ENCODE measurements around the gene TXNDC12.

TXNDC12 gene

DNA sequence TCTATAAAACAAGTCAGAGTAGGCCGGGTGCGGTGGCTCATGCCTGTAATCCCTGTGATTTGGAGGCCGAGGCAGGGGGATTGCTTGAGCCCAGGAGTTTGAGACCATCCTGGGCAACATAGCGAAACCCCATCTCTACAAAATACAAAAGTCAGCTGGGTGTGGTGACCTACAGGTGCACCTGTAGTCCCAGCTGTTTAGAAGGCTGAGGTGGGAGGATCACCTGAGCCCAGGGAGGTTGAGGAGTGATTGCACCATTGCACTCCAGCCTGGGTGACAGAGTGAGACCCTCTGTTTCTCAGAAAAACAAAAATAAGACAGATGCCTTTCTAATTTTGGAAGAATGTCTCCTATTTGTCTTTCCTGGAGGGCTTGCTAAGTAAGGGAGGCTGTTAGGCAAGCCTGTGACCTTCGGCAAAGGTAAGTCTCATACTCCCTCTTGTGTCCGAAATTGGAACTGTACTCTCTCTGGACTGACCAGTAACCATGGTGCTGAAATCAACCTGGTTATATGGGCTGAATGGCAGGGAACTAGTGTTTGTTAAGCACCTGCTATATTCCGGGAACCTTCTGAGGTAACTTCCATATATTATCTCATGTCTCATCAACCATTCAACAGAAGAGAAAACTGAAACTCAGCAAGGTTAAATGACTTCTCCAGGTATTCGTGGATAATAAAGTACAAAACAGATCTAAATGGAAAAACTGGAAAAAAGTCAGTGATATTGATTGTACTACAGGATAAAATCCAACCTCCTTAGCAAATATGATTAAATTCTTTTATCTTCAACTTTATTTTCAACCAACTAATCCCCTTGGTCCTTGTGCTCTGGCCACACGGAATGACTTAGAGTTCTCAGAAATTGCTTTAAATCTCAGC, 52.7 kb downstream of the TXNDC12 start:
- TF ChIP-seq, protein P1, sequence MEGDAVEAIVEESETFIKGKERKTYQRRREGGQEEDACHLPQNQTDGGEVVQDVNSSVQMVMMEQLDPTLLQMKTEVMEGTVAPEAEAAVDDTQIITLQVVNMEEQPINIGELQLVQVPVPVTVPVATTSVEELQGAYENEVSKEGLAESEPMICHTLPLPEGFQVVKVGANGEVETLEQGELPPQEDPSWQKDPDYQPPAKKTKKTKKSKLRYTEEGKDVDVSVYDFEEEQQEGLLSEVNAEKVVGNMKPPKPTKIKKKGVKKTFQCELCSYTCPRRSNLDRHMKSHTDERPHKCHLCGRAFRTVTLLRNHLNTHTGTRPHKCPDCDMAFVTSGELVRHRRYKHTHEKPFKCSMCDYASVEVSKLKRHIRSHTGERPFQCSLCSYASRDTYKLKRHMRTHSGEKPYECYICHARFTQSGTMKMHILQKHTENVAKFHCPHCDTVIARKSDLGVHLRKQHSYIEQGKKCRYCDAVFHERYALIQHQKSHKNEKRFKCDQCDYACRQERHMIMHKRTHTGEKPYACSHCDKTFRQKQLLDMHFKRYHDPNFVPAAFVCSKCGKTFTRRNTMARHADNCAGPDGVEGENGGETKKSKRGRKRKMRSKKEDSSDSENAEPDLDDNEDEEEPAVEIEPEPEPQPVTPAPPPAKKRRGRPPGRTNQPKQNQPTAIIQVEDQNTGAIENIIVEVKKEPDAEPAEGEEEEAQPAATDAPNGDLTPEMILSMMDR (IDR thresholded peaks at IDR 0.05; ENCODE audit: low read depth, low read length, missing control alignments) = peak; percentile 91
- peak; percentile 90 for DNase-seq
- H3K4me3 ChIP-seq (ENCODE audit: low read depth, low read length) = no peak overlapping the region
- H3K27me3 ChIP-seq (replicated peaks) = no peaks in the 10 kb centered on the region
- no peak overlapping the region for H3K27ac ChIP-seq
- in situ Hi-C loops (cut with HindIII; ENCODE audit: low pct_ligation_motif_present, low sequenced_read_pairs) = no loop called here
- H3K36me3 ChIP-seq (replicated peaks) = no peaks in the 10 kb centered on the region

GRCh38 chr1:51998701-51999100, 56.3 kb downstream of the TXNDC12 start:
- H3K27ac ChIP-seq = no peak overlapping the region
- H3K27me3 ChIP-seq (replicated peaks) = no peaks in the 10 kb centered on the region
- no peak for DNase-seq
- TF ChIP-seq, protein P1 (IDR thresholded peaks at IDR 0.05; ENCODE audit: low read depth, low read length, missing control alignments) = no peak
- H3K36me3 ChIP-seq (replicated peaks) = no peaks in the 10 kb centered on the region
- no peak overlapping the region for H3K4me3 ChIP-seq (ENCODE audit: low read depth, low read length)
- in situ Hi-C loops (cut with HindIII; ENCODE audit: low pct_ligation_motif_present, low sequenced_read_pairs) = no loop called here

DNA sequence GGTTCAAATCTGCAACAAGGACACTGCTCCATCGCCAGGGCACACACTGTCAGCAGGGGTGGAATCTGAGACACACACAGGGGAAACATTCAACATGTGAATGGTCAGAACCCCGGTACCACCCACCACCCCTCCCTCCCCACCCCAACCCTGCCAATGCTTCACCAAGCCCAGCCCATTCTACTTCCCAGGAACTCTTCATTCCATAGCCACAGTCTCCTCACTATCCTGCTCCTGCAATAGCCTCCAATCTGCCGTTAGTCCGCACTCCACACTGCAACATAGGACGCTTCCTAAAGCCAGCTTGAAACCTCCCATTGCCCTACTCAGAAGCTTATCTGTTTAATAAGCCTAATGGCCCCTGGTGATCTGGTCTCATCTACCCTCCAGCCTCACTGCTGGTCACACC, 57.0 kb downstream of the TXNDC12 start:
- TF ChIP-seq, protein P1 (IDR thresholded peaks at IDR 0.05; ENCODE audit: low read depth, low read length, missing control alignments) = no peak
- no peak overlapping the region for H3K4me3 ChIP-seq (ENCODE audit: low read depth, low read length)

DNA sequence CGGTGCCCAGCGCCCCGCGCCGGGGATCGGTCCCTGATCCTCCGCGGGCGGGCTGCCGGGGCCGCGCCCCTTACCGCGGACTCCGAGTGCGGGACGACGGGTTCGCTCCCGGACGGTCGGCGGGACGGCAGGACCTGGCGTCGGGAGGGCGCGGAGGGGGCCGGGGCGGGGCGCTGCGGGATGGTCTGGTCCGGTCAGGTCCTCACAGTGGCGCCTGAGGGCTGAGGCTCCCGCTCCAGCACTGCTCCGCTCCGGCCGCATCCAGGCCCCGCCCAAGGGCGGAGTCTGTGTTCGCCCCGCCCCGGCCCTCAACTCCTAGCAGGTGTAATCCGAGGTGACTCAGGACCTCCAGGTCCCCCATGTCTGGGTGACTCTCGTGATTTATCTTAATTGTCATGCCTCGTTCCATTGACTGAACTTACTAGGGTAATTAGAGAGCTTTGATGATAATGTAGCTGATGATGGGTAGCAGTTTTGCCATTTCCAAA, 64.5 kb downstream of the TXNDC12 start, which contains the start of gene RAB3B:
Gene RAB3B, minus strand, starts transcription at position 223 of the 488 bp plus-strand sequence. CDS start 13,583 bp downstream, outside the sequence.
- peak; percentile 62 for DNase-seq
- in situ Hi-C loops (cut with HindIII; ENCODE audit: low pct_ligation_motif_present, low sequenced_read_pairs) = no loop called here
- TF ChIP-seq, protein P1 (IDR thresholded peaks at IDR 0.05; ENCODE audit: low read depth, low read length, missing control alignments) = no peak
- Histone ChIP-seq H3K4me3 (ENCODE audit: low read depth, low read length) (peak within 1 kb of the TSS; percentile 62), H3K27me3 (replicated peaks) (no peaks in the 10 kb centered on the region), H3K27ac (no peak within 1 kb of the TSS), H3K36me3 (replicated peaks) (no peaks in the 10 kb centered on the region)

More for the DNA sequence above, 57.0 kb downstream of the TXNDC12 start:
- in situ Hi-C loops (cut with HindIII; ENCODE audit: low pct_ligation_motif_present, low sequenced_read_pairs) = no loop called here
- H3K36me3 ChIP-seq (replicated peaks) = no peaks in the 10 kb centered on the region
- DNase-seq = no peak
- no peaks in the 10 kb centered on the region for H3K27me3 ChIP-seq (replicated peaks)
- no peak overlapping the region for H3K27ac ChIP-seq

GRCh38 chr1:51989582-51990477, 65.2 kb downstream of the TXNDC12 start:
- H3K27me3 ChIP-seq (replicated peaks) = no peaks in the 10 kb centered on the region
- peak overlapping the region; percentile 62 for H3K4me3 ChIP-seq (ENCODE audit: low read depth, low read length)
- in situ Hi-C loops (cut with HindIII; ENCODE audit: low pct_ligation_motif_present, low sequenced_read_pairs) = no loop called here
- no peak for DNase-seq
- no peaks in the 10 kb centered on the region for H3K36me3 ChIP-seq (replicated peaks)
- TF ChIP-seq, protein P1 (IDR thresholded peaks at IDR 0.05; ENCODE audit: low read depth, low read length, missing control alignments) = no peak
- no peak overlapping the region for H3K27ac ChIP-seq
